GM23248 (cell line): ENCODE measurements around the gene KLHL4.

Experiments used
- EZH2 ChIP-seq: fragments of 200-600 bp; sonication (generic); IDR thresholded peaks from 2 replicates; pipeline ENCODE4 v1.6.1; 2018; ENCODE audit warnings: antibody characterized with exemption, mild to moderate bottlenecking; ENCODE audit not compliant: insufficient read depth, poor library complexity, severe bottlenecking
- EZH2phosphoT487 ChIP-seq: fragments of 200-600 bp; sonication (generic); IDR thresholded peaks from 2 replicates; pipeline ENCODE4 v1.6.1; 2018; ENCODE audit warnings: antibody characterized with exemption, moderate library complexity, mild to moderate bottlenecking, low read depth; ENCODE audit not compliant: insufficient read depth

DNA sequence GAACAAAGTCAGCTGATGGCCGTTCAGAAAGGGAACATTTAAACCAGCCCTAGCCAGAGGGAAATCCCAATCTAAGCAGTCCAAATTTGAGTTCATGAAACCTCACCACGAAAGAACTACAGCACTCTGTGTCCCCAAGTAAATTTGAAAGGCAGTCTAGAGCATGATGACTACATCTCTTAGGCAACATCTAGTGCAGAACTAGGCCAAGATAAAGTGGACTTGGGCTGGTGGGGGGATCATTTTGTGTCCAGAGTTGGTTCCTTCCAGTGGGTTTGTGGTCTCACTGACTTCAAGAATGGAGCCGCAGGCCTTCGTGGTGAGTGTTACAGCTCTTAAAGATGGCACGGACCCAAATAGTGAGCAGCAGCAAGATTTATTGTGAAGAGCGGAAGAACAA, 64.9 kb downstream of the KLHL4 start:
- TF ChIP-seq EZH2 (no peak), EZH2phosphoT487 (no peak)
